Spleen (tissue), 11 donors: ENCODE measurements around the gene ANO1. TPM values are rescaled to one million over a fixed set of nuclear protein-coding genes. Genes with fewer than 3 reads are reported as not detected.

Source experiments
- DNase-seq: peaks from one replicate; pipeline ENCODE4 v3.0.0-alpha.2; 2020
- H3K27ac ChIP-seq, 8 donors: fragments of 200-600 bp; sonication (generic) in 7 of 8; 1 replicate in 4 of 8; 2 replicates in 4 of 8; pipeline versions ENCODE4 v1.5.0 to v1.8.0; 2016 to 2021; ENCODE audit warnings: inconsistent platforms in 4 of 8, mild to moderate bottlenecking in 4 of 8, moderate library complexity in 1 of 8
- H3K27me3 ChIP-seq, 7 donors: fragments of 200-600 bp; sonication (generic) in 6 of 7; replicated peaks in 1 of 7; 1 replicate in 4 of 7; 2 replicates in 3 of 7; pipeline versions ENCODE4 v1.5.0 to v1.8.0; 2016 to 2021; ENCODE audit warnings: inconsistent platforms in 3 of 7, mild to moderate bottlenecking in 1 of 7
- H3K36me3 ChIP-seq, 6 donors: fragments of 200-600 bp; sonication (generic) in 5 of 6; 1 replicate in 4 of 6; 2 replicates in 2 of 6; pipeline versions ENCODE4 v1.5.0 to v1.8.0; 2016 to 2021; ENCODE audit warnings: inconsistent platforms in 2 of 6
- H3K4me1 ChIP-seq, 6 donors: fragments of 200-600 bp; sonication (generic) in 5 of 6; 1 replicate in 3 of 6; 2 replicates in 3 of 6; pipeline versions ENCODE4 v1.5.0 to v1.8.0; 2016 to 2021; ENCODE audit warnings: inconsistent platforms in 3 of 6
- H3K4me3 ChIP-seq, 8 donors: fragments of 200-600 bp; sonication (generic) in 7 of 8; 1 replicate in 4 of 8; 2 replicates in 4 of 8; pipeline versions ENCODE4 v1.5.0 to v1.8.0; 2016 to 2021; ENCODE audit warnings: inconsistent platforms in 4 of 8, mild to moderate bottlenecking in 4 of 8, moderate library complexity in 2 of 8
- H3K9me3 ChIP-seq, 8 donors: fragments of 200-600 bp; sonication (generic) in 7 of 8; 1 replicate in 4 of 8; 2 replicates in 4 of 8; pipeline versions ENCODE4 v1.5.0 to v1.8.0; 2016 to 2021; ENCODE audit warnings: inconsistent platforms in 4 of 8
- POLR2A ChIP-seq, 3 donors: fragments of 450-650 bp; IDR thresholded peaks; one replicate each; pipeline ENCODE4 v1.5.1; 2017; ENCODE audit warnings: antibody characterized with exemption in 3 of 3, mild to moderate bottlenecking in 1 of 3
- POLR2AphosphoS5 ChIP-seq, 3 donors: sonication (generic); formaldehyde crosslinking; IDR thresholded peaks; one replicate each; pipeline ENCODE4 v1.5.1; 2017; ENCODE audit warnings: antibody characterized with exemption in 3 of 3
- WGBS, 5 donors: extraction: QIAGEN DNeasy Blood & Tissue Kit in 3 of 5; methylation state at CpG; one replicate each; pipeline versions ENCODE4 v1.1.5 to v1.1.7; 2013 to 2018; 5-methylcytosine and 5-hydroxymethylcytosine counted together
- intact Hi-C: fragments of 100-400 bp; cut with DNase I; formaldehyde crosslinking; loops from one replicate; pipeline ENCODE4 v1.15.0; 2023; ENCODE audit warnings: low total_unique reads
- polyA plus RNA-seq, 3 donors: library from polyadenylated mRNA; stranded (reverse); fragments of 200-250 nt; gene quantifications; one replicate each; pipeline ENCODE4 v1.2.1, GENCODE V29; 2013
- total RNA-seq, 7 donors: library from RNA; depleted of rRNA in 3 of 7; stranded (reverse); fragments of >200 nt in 3 of 7; fragmentation: NEBNext Ultra II Directional in 4 of 7; extraction: Animal tissue kit (Norgen Biotek cat#: 25700) in 4 of 7; gene quantifications; one replicate each; pipeline versions ENCODE4 v1.1.0 to v1.2.1, GENCODE V29; 2016 to 2021
- TF ChIP-seq, protein P1 (sequence below), 11 experiments: fragments of 200-600 bp in 7 of 11; fragments of 450-650 bp in 4 of 11; sonication (generic) in 4 of 11; IDR thresholded peaks in 8 of 11; conservative IDR thresholded peaks in 3 of 11; 1 replicate in 7 of 11; 2 replicates in 4 of 11; pipeline versions ENCODE4 v1.4.0 to v1.8.0; 2016 to 2021; ENCODE audit warnings: antibody characterized with exemption in 11 of 11, inconsistent platforms in 4 of 11, mild to moderate bottlenecking in 1 of 11
- donor health status: healthy with polysubstance abuse.
- donor health status: DM: no; HTN: no; CAD: no; lungs with moderate emphysema.
- donor health status: DM: no; HTN: no; CAD: no.
- donor health status: Bipolar disorder and iron deficiency.
- donor health status: healthy.
- donor health status: DM: no; HTN: no; CAD: no.
- donor health status: DM: yes; HTN: yes; CAD: no.

ANO1 gene
- total and polyA plus RNA-seq, 10 donors, result 0.22 to 1.2 (median 0.62) TPM

DNA sequence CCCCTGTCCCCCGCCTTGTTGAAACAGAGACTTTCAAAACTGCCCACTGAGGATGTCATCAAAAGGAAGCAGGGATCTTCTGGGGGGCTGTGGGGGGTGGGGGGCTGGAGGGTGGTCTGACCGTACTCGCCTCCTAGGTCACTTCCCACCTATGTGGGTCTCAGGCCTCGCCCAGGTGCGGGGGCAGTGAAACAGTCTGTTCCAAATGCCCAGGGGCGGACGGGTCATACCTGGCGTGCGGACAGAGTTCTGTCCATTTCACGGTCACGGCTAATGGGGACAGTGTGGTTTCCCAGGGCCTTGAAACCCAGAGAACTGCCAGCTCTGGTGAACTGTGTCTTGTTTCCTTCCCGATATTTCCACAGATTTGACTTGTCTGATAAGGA is 27.2 kb downstream of the ANO1 start:
- H3K27ac ChIP-seq, result no peak overlapping the region
- H3K4me3 ChIP-seq, result no peak overlapping the region
- H3K36me3 ChIP-seq, result no peaks in the 10 kb centered on the region
- peaks cover 0 to 20% (median 0%) of the 10 kb centered on the region in 7 donors for H3K27me3 ChIP-seq
- no peak for DNase-seq
- H3K9me3 ChIP-seq, result no peaks in the 10 kb centered on the region
- 83 to 91% (median 88%) methylated on average over 12 of the region's 12 CpGs for WGBS, 5 donors
- intact Hi-C loops, result no loop called here
- H3K4me1 ChIP-seq, result no peaks in the 10 kb centered on the region
- TF ChIP-seq, protein P1, sequence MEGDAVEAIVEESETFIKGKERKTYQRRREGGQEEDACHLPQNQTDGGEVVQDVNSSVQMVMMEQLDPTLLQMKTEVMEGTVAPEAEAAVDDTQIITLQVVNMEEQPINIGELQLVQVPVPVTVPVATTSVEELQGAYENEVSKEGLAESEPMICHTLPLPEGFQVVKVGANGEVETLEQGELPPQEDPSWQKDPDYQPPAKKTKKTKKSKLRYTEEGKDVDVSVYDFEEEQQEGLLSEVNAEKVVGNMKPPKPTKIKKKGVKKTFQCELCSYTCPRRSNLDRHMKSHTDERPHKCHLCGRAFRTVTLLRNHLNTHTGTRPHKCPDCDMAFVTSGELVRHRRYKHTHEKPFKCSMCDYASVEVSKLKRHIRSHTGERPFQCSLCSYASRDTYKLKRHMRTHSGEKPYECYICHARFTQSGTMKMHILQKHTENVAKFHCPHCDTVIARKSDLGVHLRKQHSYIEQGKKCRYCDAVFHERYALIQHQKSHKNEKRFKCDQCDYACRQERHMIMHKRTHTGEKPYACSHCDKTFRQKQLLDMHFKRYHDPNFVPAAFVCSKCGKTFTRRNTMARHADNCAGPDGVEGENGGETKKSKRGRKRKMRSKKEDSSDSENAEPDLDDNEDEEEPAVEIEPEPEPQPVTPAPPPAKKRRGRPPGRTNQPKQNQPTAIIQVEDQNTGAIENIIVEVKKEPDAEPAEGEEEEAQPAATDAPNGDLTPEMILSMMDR (IDR thresholded peaks at IDR 0.05 in 8 of 11, conservative IDR thresholded peaks at IDR 0.05 in 3 of 11), result no peak
- no peak for TF ChIP-seq POLR2AphosphoS5 (IDR thresholded peaks at IDR 0.05)
- no peak for TF ChIP-seq POLR2A (IDR thresholded peaks at IDR 0.05)

DNA sequence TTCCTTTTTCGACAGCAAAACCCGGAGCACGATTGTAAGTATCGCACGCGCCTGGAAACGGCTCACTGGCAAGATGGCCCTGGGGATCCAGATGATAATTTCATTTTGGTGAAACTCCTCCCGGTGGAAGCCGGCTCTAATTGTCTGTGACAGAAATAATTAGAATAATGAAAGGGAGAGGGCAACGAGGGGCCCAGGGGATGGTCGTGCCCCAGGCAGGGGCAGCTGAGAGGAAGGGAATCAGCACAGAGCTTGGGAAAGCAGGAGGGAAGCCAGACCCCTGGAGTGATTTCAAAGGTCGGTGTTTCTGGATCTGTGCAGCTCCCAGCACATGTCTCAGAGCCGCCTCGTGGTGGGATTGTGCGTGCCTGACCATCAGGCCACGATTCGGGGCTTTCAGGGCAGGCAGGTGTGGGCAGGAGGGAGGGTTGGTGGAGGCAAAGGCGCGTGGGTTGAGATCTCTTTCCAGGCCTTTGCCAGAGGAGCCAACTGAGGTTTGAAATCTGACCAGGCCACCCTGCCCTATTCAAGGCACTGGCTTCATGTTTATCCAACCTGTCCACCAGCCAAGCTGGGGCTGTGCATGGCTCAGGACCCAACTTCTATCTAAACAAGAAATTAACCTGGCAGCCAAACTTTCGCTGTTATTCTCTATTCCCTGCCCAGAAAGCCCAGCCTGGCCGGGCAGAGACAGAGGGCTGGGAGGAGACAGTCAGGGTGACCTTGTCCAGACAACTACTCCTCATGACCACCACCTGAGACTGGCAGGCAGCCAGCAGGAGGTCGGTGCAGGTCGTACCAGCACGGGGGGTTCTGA is 27.8 kb downstream of the ANO1 start:
- intact Hi-C loops, result no loop called here
- Histone ChIP-seq H3K27ac (no peak overlapping the region), H3K4me1 (peaks cover 0 to 1% (median 0%) of the 10 kb centered on the region in 6 donors), H3K4me3 (no peak overlapping the region), H3K9me3 (no peaks in the 10 kb centered on the region), H3K36me3 (no peaks in the 10 kb centered on the region), H3K27me3 (peaks cover 0 to 26% (median 0%) of the 10 kb centered on the region in 7 donors)
- no peak for DNase-seq
- WGBS, 5 donors, result 78 to 82% (median 79%) methylated on average over 21 to 24 of the region's 24 CpGs
- TF ChIP-seq, protein P1 (IDR thresholded peaks at IDR 0.05 in 8 of 11, conservative IDR thresholded peaks at IDR 0.05 in 3 of 11), result no peak
- no peak for TF ChIP-seq POLR2AphosphoS5 (IDR thresholded peaks at IDR 0.05)
- TF ChIP-seq POLR2A (IDR thresholded peaks at IDR 0.05), result no peak

DNA sequence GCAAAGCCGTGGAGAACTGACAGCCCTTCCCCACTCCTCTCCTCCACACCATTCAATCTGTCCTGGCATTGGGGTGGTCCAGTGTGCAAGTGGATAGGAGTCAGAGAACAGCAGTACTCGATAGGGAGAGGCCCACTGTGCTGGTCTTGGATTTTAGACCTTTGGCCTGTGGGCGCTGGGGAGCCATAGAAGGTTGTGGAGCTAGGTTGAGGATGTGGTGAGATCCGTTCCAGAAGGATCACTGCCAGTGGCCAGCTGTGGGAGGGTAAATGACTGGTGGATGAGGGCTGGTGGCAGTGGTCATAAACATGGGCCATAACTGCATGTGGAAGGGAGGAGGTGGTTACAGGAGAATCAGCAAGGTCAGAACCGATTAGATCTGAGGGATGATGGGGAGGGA is 28.6 kb downstream of the ANO1 start:
- Histone ChIP-seq H3K36me3 (no peaks in the 10 kb centered on the region), H3K4me1 (peaks cover 0 to 9% (median 5%) of the 10 kb centered on the region in 6 donors), H3K9me3 (no peaks in the 10 kb centered on the region), H3K4me3 (no peak overlapping the region), H3K27ac (no peak overlapping the region), H3K27me3 (peaks cover 0 to 26% (median 0%) of the 10 kb centered on the region in 7 donors)
- 76 to 80% (median 77%) methylated on average over 5 of the region's 5 CpGs for WGBS, 5 donors
- no peak for TF ChIP-seq POLR2AphosphoS5 (IDR thresholded peaks at IDR 0.05)
- TF ChIP-seq POLR2A (IDR thresholded peaks at IDR 0.05), result no peak
- TF ChIP-seq, protein P1 (IDR thresholded peaks at IDR 0.05 in 8 of 11, conservative IDR thresholded peaks at IDR 0.05 in 3 of 11), result no peak
- DNase-seq, result no peak
- intact Hi-C loops, result no loop called here

DNA sequence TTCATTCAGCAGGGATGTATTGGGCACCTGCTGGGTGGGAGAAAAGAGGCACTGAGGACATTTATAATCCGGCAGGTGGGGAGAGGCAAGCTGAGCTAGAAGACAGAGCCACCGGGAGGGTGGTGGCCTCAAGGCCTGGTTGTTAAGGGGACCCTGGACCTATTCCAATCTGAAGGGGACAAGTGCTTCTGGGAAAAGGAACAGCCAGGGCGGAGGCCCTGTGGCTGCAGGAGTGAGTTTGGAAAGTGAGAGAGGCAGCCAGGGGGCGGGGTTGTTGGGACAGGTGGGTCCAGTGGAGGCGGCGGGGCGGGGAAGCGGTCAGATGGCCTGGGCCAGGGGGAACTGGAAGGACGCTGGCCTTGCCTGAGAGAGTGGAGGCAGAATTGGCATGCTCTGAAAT is 29.1 kb downstream of the ANO1 start:
- intact Hi-C loops, result no loop called here
- Histone ChIP-seq H3K4me3 (no peak overlapping the region), H3K27me3 (peaks cover 0 to 26% (median 0%) of the 10 kb centered on the region in 7 donors), H3K27ac (no peak overlapping the region), H3K4me1 (peaks cover 0 to 13% (median 7%) of the 10 kb centered on the region in 6 donors), H3K36me3 (no peaks in the 10 kb centered on the region), H3K9me3 (no peaks in the 10 kb centered on the region)
- WGBS, 5 donors, result 66 to 77% (median 71%) methylated on average over 4 to 9 of the region's 9 CpGs
- no peak for DNase-seq
- TF ChIP-seq, protein P1 (IDR thresholded peaks at IDR 0.05 in 8 of 11, conservative IDR thresholded peaks at IDR 0.05 in 3 of 11), result no peak
- TF ChIP-seq POLR2A (IDR thresholded peaks at IDR 0.05) (no peak), POLR2AphosphoS5 (IDR thresholded peaks at IDR 0.05) (no peak)
